ENCODE measurements around the gene NGLY1. TPM values are rescaled to one million over a fixed set of nuclear protein-coding genes. Genes with fewer than 3 reads are reported as not detected.

Gene NGLY1
- total and polyA plus RNA-seq, 2 experiments from 2014 or later: 28.9 to 30.4 TPM

- TF ChIP-seq EZH2phosphoT487 (IDR thresholded peaks at IDR 0.05; ENCODE audit: insufficient read depth, low read depth) (no peak), EZH2 (IDR thresholded peaks at IDR 0.05; ENCODE audit: insufficient read depth, poor library complexity, severe bottlenecking) (no peak)
- Histone ChIP-seq H3F3A (ENCODE audit: insufficient read depth) (no peaks in the 10 kb centered on the region), H3K4me1 (ENCODE audit: insufficient read depth) (no peaks in the 10 kb centered on the region), H2AFZ (no peak overlapping the region), H3K4me3 (no peak overlapping the region), H3K79me2 (ENCODE audit: insufficient read depth) (no peaks in the 10 kb centered on the region), H3K9me3 (ENCODE audit: low read depth) (no peaks in the 10 kb centered on the region), H4K20me1 (ENCODE audit: insufficient read depth) (no peaks in the 10 kb centered on the region), H3K9me2 (ENCODE audit: insufficient read depth) (no peaks in the 10 kb centered on the region), H3K36me3 (ENCODE audit: low read depth) (no peaks in the 10 kb centered on the region), H3K27ac (no peak overlapping the region), H3K27me3 (replicated peaks; ENCODE audit: insufficient read depth) (no peaks in the 10 kb centered on the region), H3K9ac (no peak overlapping the region), H3K4me2 (ENCODE audit: unreplicated experiment) (no peak overlapping the region)
- in situ Hi-C loops (cut with MboI): no loop called here
- WGBS, 2 experiments (ENCODE audit: low coverage in 1 of 2, low lambda C conversion rate in 2 of 2, missing lambda C conversion rate in 2 of 2): 24% methylated on average over 1 of the region's 1 CpG
- no peak for DNase-seq
These were observed 21.4 kb upstream of the NGLY1 start for GRCh38 chr3:25804676-25805075.

GRCh38 chr3:25803833-25804232, 20.6 kb upstream of the NGLY1 start:
- DNase-seq: no peak
- Histone ChIP-seq H3K9me3 (ENCODE audit: low read depth) (no peaks in the 10 kb centered on the region), H2AFZ (no peak overlapping the region), H3K4me3 (no peak overlapping the region), H3K79me2 (ENCODE audit: insufficient read depth) (no peaks in the 10 kb centered on the region), H3K4me2 (ENCODE audit: unreplicated experiment) (no peak overlapping the region), H3K9ac (no peak overlapping the region), H3K4me1 (ENCODE audit: insufficient read depth) (no peaks in the 10 kb centered on the region), H3F3A (ENCODE audit: insufficient read depth) (no peaks in the 10 kb centered on the region), H3K27ac (no peak overlapping the region), H4K20me1 (ENCODE audit: insufficient read depth) (no peaks in the 10 kb centered on the region), H3K36me3 (ENCODE audit: low read depth) (no peaks in the 10 kb centered on the region), H3K27me3 (replicated peaks; ENCODE audit: insufficient read depth) (no peaks in the 10 kb centered on the region), H3K9me2 (ENCODE audit: insufficient read depth) (no peaks in the 10 kb centered on the region)
- 31 to 35% methylated on average over 2 of the region's 2 CpGs for WGBS, 2 experiments (ENCODE audit: low coverage in 1 of 2, low lambda C conversion rate in 2 of 2, missing lambda C conversion rate in 2 of 2)
- in situ Hi-C loops (cut with MboI): no loop called here
- no peak for TF ChIP-seq EZH2 (IDR thresholded peaks at IDR 0.05; ENCODE audit: insufficient read depth, poor library complexity, severe bottlenecking)
- no peak for TF ChIP-seq EZH2phosphoT487 (IDR thresholded peaks at IDR 0.05; ENCODE audit: insufficient read depth, low read depth)

- no peaks in the 10 kb centered on the region for H3K9me2 ChIP-seq (ENCODE audit: insufficient read depth)
- 48 to 57% methylated on average over 3 of the region's 3 CpGs for whole genome bisulfite sequencing, 2 experiments (ENCODE audit: low coverage in 1 of 2, low lambda C conversion rate in 2 of 2, missing lambda C conversion rate in 2 of 2)
- DNase-seq: no peak
These were observed 18.5 kb upstream of the NGLY1 start for GRCh38 chr3:25801786-25802185.

GRCh38 chr3:25789596-25790556, 6.6 kb upstream of the NGLY1 start, which contains the start of gene OXSM:
OXSM (plus strand) TSS chr3:25790090; CDS start chr3:25791021, 931 bp downstream.
- TF ChIP-seq EZH2phosphoT487 (IDR thresholded peaks at IDR 0.05; ENCODE audit: insufficient read depth, low read depth) (no peak), EZH2 (IDR thresholded peaks at IDR 0.05; ENCODE audit: insufficient read depth, poor library complexity, severe bottlenecking) (no peak)
- Histone ChIP-seq H3K4me3 (peak within 1 kb of the TSS; percentile 96), H3K27me3 (replicated peaks; ENCODE audit: insufficient read depth) (no peaks in the 10 kb centered on the region), H3F3A (ENCODE audit: insufficient read depth) (peaks cover 10% of the 10 kb centered on the region; the same call in 1 of the 2 replicates), H3K4me1 (ENCODE audit: insufficient read depth) (peaks cover 16% of the 10 kb centered on the region), H3K9me2 (ENCODE audit: insufficient read depth) (no peaks in the 10 kb centered on the region), H3K4me2 (ENCODE audit: unreplicated experiment) (peak within 1 kb of the TSS; percentile 87), H3K79me2 (ENCODE audit: insufficient read depth) (peaks cover 33% of the 10 kb centered on the region), H3K9ac (peak within 1 kb of the TSS; percentile 95), H4K20me1 (ENCODE audit: insufficient read depth) (no peaks in the 10 kb centered on the region), H3K9me3 (ENCODE audit: low read depth) (no peaks in the 10 kb centered on the region), H3K36me3 (ENCODE audit: low read depth) (0 out of 2 replicates have a peak, but pooled peaks cover 4% of the 10 kb centered on the region), H2AFZ (peak within 1 kb of the TSS; percentile 93), H3K27ac (peak within 1 kb of the TSS; percentile 93)
- in situ Hi-C loops (cut with MboI): no loop called here
- DNase-seq: peak; percentile 99
- WGBS, 2 experiments (ENCODE audit: low coverage in 1 of 2, low lambda C conversion rate in 2 of 2, missing lambda C conversion rate in 2 of 2): 1 to 2% methylated on average over 56 of the region's 56 CpGs

More at GRCh38 chr3:25801786-25802185, 18.5 kb upstream of the NGLY1 start:
- no peak for TF ChIP-seq EZH2 (IDR thresholded peaks at IDR 0.05; ENCODE audit: insufficient read depth, poor library complexity, severe bottlenecking)
- TF ChIP-seq EZH2phosphoT487 (IDR thresholded peaks at IDR 0.05; ENCODE audit: insufficient read depth, low read depth): no peak
- Histone ChIP-seq H3K27ac (no peak overlapping the region), H3K79me2 (ENCODE audit: insufficient read depth) (no peaks in the 10 kb centered on the region), H3K27me3 (replicated peaks; ENCODE audit: insufficient read depth) (no peaks in the 10 kb centered on the region), H3K9ac (no peak overlapping the region), H3F3A (ENCODE audit: insufficient read depth) (no peaks in the 10 kb centered on the region), H3K9me3 (ENCODE audit: low read depth) (no peaks in the 10 kb centered on the region), H3K4me1 (ENCODE audit: insufficient read depth) (no peaks in the 10 kb centered on the region), H4K20me1 (ENCODE audit: insufficient read depth) (no peaks in the 10 kb centered on the region), H3K4me2 (ENCODE audit: unreplicated experiment) (no peak overlapping the region), H2AFZ (no peak overlapping the region), H3K4me3 (no peak overlapping the region), H3K36me3 (ENCODE audit: low read depth) (no peaks in the 10 kb centered on the region)
- in situ Hi-C loops (cut with MboI): no loop called here
